ENCODE measurements around the gene MON2. TPM values are rescaled to one million over a fixed set of nuclear protein-coding genes. Genes with fewer than 3 reads are reported as not detected.

MON2 gene
- total RNA-seq, 2 donors from 2014 or later, result 30.3 to 43.3 TPM

- no peaks in the 10 kb centered on the region for H3K27me3 ChIP-seq (ENCODE audit: control insufficient read depth, insufficient read depth, low read length, poor library complexity, severe bottlenecking)
- Mint-ChIP-seq H3K27me3 (ENCODE audit: insufficient read depth) (no peaks in the 10 kb centered on the region), H3K36me3 (ENCODE audit: low read depth) (peaks cover 24% of the 10 kb centered on the region), H3K27ac (no peak overlapping the region), H3K9me3 (no peaks in the 10 kb centered on the region), H3K4me3 (no peak overlapping the region), H3K4me1 (peaks cover 10% of the 10 kb centered on the region)
- H3K9ac ChIP-seq (ENCODE audit: extremely low read depth, low read length, poor library complexity, severe bottlenecking), result no peak overlapping the region
- H3K4me3 ChIP-seq (ENCODE audit: low read length), result no peak overlapping the region
- no peak for DNase-seq
- no peak overlapping the region for H3K27ac ChIP-seq (ENCODE audit: low read depth, low read length)
- H3K36me3 ChIP-seq (ENCODE audit: control insufficient read depth, insufficient read depth, low read length), result peaks cover 30% of the 10 kb centered on the region
- TF ChIP-seq CTCF (conservative IDR thresholded peaks at IDR 0.05), result no peak
- H3K9me3 ChIP-seq (ENCODE audit: control insufficient read depth, low read length), result no peaks in the 10 kb centered on the region
- WGBS, 2 experiments (ENCODE audit: insufficient coverage in 1 of 2, insufficient read length in 1 of 2), result 92 to 100% methylated on average over 2 of the region's 2 CpGs
- no peaks in the 10 kb centered on the region for H3K4me1 ChIP-seq (ENCODE audit: control insufficient read depth, insufficient read depth, low read length)
Observed at GRCh38 chr12:62586850-62587249, 120.2 kb downstream of the MON2 start.

GRCh38 chr12:62588916-62589315, 122.3 kb downstream of the MON2 start:
- H3K9me3 ChIP-seq (ENCODE audit: control insufficient read depth, low read length), result no peaks in the 10 kb centered on the region
- Mint-ChIP-seq H3K27ac (peak overlapping the region; percentile 41), H3K4me1 (peaks cover 6% of the 10 kb centered on the region), H3K36me3 (ENCODE audit: low read depth) (peaks cover 19% of the 10 kb centered on the region), H3K27me3 (ENCODE audit: insufficient read depth) (no peaks in the 10 kb centered on the region), H3K9me3 (no peaks in the 10 kb centered on the region), H3K4me3 (no peak overlapping the region)
- no peak overlapping the region for H3K4me3 ChIP-seq (ENCODE audit: low read length)
- H3K9ac ChIP-seq (ENCODE audit: extremely low read depth, low read length, poor library complexity, severe bottlenecking), result no peak overlapping the region
- H3K4me1 ChIP-seq (ENCODE audit: control insufficient read depth, insufficient read depth, low read length), result no peaks in the 10 kb centered on the region
- DNase-seq, result no peak
- H3K27ac ChIP-seq (ENCODE audit: low read depth, low read length), result peak overlapping the region; percentile 20
- 86% methylated on average over 1 of the region's 1 CpG; no CpG with 5 or more reads in 1 of the 2 experiments for WGBS, 2 experiments (ENCODE audit: insufficient coverage in 1 of 2, insufficient read length in 1 of 2)
- no peaks in the 10 kb centered on the region for H3K27me3 ChIP-seq (ENCODE audit: control insufficient read depth, insufficient read depth, low read length, poor library complexity, severe bottlenecking)
- H3K36me3 ChIP-seq (ENCODE audit: control insufficient read depth, insufficient read depth, low read length), result peaks cover 27% of the 10 kb centered on the region
- TF ChIP-seq CTCF (conservative IDR thresholded peaks at IDR 0.05), result no peak

- DNase-seq, result no peak
- H3K9ac ChIP-seq (ENCODE audit: extremely low read depth, low read length, poor library complexity, severe bottlenecking), result no peak overlapping the region
- H3K27me3 ChIP-seq (ENCODE audit: control insufficient read depth, insufficient read depth, low read length, poor library complexity, severe bottlenecking), result no peaks in the 10 kb centered on the region
- no peak overlapping the region for H3K27ac ChIP-seq (ENCODE audit: low read depth, low read length)
- Mint-ChIP-seq H3K4me1 (peaks cover 9% of the 10 kb centered on the region), H3K27me3 (ENCODE audit: insufficient read depth) (no peaks in the 10 kb centered on the region), H3K36me3 (ENCODE audit: low read depth) (peaks cover 3% of the 10 kb centered on the region), H3K27ac (no peak overlapping the region), H3K9me3 (no peaks in the 10 kb centered on the region), H3K4me3 (no peak overlapping the region)
- WGBS, 2 experiments (ENCODE audit: insufficient coverage in 1 of 2, insufficient read length in 1 of 2), result 96 to 100% methylated on average over 1 to 3 of the region's 3 CpGs
- TF ChIP-seq CTCF (conservative IDR thresholded peaks at IDR 0.05), result no peak
- H3K4me1 ChIP-seq (ENCODE audit: control insufficient read depth, insufficient read depth, low read length), result no peaks in the 10 kb centered on the region
- no peaks in the 10 kb centered on the region for H3K36me3 ChIP-seq (ENCODE audit: control insufficient read depth, insufficient read depth, low read length)
- H3K9me3 ChIP-seq (ENCODE audit: control insufficient read depth, low read length), result no peaks in the 10 kb centered on the region
- H3K4me3 ChIP-seq (ENCODE audit: low read length), result no peak overlapping the region
Observed at GRCh38 chr12:62597253-62597652, 130.6 kb downstream of the MON2 start.

Measured in endodermal cell (in vitro differentiated cells).